ENCODE data around the gene RCOR2. TPM values are rescaled to one million over a fixed set of nuclear protein-coding genes. Genes with fewer than 3 reads are reported as not detected.
A peak's percentile ranks its signal among the peaks of the same experiment; 100 is the strongest.

RCOR2 gene
- total RNA-seq, 1 donor, result 1.7 TPM

DNA sequence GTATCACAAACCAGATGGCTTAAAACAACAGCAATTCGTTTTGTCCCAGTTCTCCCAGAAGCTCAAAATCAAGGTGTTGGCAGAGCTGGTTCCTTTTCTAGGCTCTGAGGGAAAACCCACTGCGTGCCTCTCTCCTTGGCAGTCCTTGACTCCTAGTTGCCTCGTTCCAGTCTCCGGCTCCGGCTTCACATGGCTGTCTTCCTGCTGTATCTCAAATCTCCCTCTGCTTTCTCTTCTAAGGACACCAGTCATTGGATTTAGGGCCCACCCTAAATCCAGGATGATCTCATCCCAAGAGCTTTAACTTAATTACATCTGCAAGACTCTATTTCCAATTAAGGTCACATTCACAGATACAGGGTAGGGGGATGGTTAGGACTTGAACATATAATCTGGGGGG is 12.7 kb upstream of the RCOR2 start:
- DNase-seq (ENCODE audit: low read depth), result no peak
- H3K4me3 ChIP-seq (ENCODE audit: low read depth, low read length), result no peak overlapping the region
- TF ChIP-seq, protein P1, sequence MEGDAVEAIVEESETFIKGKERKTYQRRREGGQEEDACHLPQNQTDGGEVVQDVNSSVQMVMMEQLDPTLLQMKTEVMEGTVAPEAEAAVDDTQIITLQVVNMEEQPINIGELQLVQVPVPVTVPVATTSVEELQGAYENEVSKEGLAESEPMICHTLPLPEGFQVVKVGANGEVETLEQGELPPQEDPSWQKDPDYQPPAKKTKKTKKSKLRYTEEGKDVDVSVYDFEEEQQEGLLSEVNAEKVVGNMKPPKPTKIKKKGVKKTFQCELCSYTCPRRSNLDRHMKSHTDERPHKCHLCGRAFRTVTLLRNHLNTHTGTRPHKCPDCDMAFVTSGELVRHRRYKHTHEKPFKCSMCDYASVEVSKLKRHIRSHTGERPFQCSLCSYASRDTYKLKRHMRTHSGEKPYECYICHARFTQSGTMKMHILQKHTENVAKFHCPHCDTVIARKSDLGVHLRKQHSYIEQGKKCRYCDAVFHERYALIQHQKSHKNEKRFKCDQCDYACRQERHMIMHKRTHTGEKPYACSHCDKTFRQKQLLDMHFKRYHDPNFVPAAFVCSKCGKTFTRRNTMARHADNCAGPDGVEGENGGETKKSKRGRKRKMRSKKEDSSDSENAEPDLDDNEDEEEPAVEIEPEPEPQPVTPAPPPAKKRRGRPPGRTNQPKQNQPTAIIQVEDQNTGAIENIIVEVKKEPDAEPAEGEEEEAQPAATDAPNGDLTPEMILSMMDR (IDR thresholded peaks at IDR 0.05; ENCODE audit: insufficient read depth, low read depth, low read length), result no peak

- DNase-seq (ENCODE audit: low read depth), result no peak
- TF ChIP-seq, protein P1 (IDR thresholded peaks at IDR 0.05; ENCODE audit: insufficient read depth, low read depth, low read length), result no peak
- H3K4me3 ChIP-seq (ENCODE audit: low read depth, low read length), result no peak overlapping the region
Measured at GRCh38 chr11:63923319-63923718, 6.4 kb upstream of the RCOR2 start.

DNA sequence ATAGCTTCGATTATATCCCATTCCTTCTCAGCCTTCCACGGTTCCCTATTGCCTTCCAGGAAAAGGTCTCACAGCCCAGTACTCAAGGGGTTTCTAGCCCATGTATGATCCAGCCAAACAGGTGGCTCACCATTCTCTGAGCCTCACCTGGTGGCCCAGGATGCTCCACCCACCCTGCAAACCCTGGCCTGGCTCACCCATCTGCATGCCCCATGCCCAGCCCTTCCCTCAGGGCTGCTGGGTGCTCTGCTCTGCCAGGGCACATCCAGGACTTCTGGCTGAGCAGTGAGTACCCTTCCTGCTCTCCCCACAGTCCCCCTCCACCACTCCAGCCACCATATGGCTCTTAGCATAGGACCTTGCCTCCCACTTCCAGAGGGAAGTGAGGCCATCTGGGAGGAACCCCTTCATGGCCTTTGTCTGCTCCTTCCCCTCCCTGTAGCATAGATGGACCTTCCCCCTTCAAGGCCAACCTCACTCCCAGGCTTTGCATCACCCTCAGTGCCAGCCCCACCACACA is 5.8 kb upstream of the RCOR2 start:
- DNase-seq (ENCODE audit: low read depth), result no peak
- no peak overlapping the region for H3K4me3 ChIP-seq (ENCODE audit: low read depth, low read length)
- TF ChIP-seq, protein P1 (IDR thresholded peaks at IDR 0.05; ENCODE audit: insufficient read depth, low read depth, low read length), result no peak

DNA sequence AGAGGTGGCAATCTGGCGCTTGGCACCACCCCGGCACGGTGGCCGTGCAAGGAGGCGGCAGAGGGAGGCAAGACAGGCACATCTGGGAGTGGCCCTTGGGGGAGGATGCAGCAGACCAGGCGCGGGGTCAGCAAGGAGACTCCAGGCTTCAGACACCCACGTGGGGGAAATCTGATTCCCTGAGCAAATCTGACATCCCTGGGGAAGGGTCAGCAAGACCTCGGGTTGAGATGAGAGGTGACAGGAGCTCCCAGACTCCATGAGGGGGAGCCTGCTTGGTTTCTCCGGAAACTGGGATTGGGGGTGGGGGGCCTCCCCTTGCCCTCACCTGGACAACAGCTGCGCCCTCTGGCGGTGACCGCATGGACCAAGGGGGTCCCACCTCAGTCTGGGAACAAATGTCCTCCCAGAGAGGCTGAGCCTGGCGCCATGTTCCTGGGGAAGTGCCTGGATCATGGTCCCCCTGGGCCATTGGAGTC is 4.0 kb upstream of the RCOR2 start:
- no peak overlapping the region for H3K4me3 ChIP-seq (ENCODE audit: low read depth, low read length)
- TF ChIP-seq, protein P1 (IDR thresholded peaks at IDR 0.05; ENCODE audit: insufficient read depth, low read depth, low read length), result peak; percentile 59
- no peak for DNase-seq (ENCODE audit: low read depth)

DNA sequence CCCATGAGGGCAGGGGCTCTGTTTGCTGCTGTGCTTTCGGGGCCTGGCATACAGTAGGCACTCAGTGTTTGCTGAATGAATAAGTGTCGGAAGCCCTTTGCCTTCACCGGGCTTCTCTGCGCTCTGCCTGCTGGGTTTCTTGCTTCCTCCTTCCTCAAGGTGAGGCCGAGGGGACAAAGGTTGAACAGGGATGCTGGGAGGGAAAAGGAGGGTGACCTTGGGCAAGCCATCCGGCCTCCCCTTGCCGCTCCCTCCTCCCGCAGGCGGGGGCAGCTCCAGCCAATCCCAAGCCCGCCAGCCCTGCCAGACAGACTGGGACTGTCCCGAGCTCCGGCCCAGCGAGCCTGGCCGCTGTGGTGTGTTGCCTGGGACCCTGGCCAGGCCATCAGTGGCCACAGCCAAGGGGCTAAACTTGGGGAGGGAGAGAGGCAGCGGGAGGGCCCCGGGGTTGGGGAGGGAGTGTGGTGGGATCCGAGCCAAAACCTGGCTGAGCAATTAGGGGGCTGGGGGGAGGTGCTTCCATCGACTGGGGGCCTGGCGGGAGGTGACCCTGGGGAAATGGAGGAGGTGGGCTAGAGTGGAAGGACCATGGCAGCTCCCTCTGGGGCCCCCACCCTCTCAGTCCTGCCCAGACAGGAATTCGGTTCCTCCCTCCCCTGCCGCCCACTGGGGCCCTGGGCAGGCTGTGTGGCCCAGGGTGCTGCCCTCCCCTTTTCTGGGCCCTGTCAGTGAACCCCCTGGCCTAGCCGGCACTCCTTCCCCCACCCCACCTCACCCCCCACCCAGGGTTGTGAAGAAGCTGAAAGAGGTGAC is 3.4 kb upstream of the RCOR2 start:
- TF ChIP-seq, protein P1 (IDR thresholded peaks at IDR 0.05; ENCODE audit: insufficient read depth, low read depth, low read length), result no peak
- H3K4me3 ChIP-seq (ENCODE audit: low read depth, low read length), result no peak overlapping the region
- no peak for DNase-seq (ENCODE audit: low read depth)

GRCh38 chr11:63919267-63920125 is 2.5 kb upstream of the RCOR2 start:
- TF ChIP-seq, protein P1 (IDR thresholded peaks at IDR 0.05; ENCODE audit: insufficient read depth, low read depth, low read length), result no peak
- H3K4me3 ChIP-seq (ENCODE audit: low read depth, low read length), result peak overlapping the region; percentile 23
- DNase-seq (ENCODE audit: low read depth), result peak; percentile 35
